ENCODE measurements around the gene MIEF2. TPM values are rescaled to one million over a fixed set of nuclear protein-coding genes. Genes with fewer than 3 reads are reported as not detected.

MIEF2 gene
- total RNA-seq, 1 donor from 2014 or later = 22.2 TPM

DNA sequence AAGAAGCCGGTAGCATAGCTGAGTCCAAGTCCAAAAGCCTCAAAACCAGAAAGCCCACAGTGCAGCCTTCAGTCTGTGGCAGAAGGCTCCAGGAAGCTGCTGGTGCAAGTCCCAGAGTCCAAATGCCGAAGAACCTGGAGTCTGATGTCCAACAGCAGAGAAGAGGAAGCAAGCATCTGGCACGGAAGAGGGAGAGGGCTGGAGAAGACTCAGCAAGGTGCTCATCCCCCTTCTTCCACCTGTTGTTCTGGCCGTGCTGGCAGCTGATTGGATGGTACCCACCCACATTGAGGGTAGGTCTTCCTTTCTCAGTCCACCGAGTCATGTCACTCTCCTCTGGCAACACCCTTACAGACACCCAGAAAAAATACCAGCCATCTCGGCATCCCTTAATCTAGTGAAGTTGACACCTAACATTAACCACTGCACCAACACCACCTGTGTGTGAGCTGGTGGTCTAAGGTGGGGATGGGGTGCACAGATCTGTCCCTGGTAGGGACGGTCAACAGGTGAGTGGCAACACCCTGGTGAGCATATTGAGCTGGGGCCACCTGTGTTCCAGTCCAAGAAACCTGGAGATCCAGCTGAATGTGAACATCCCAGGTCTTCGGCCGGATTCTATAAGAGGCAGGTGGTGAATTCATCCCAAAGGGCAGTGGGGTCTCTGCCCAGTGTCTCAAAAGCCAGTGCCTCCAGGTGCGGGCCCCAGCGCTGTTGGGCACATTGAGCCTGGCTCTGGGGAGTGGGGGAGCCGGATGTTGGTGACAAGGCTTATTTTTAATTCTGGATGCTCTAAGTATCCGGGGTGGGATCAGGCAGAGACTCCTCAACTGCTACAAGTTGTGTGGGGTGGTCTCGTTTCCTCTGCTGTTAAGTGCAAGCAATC lies 9.8 kb downstream of the MIEF2 start:
- H3K9me3 Mint-ChIP-seq (ENCODE audit: low read depth) = no peaks in the 10 kb centered on the region
- H3K27me3 Mint-ChIP-seq = no peaks in the 10 kb centered on the region
- TF ChIP-seq, protein P1, sequence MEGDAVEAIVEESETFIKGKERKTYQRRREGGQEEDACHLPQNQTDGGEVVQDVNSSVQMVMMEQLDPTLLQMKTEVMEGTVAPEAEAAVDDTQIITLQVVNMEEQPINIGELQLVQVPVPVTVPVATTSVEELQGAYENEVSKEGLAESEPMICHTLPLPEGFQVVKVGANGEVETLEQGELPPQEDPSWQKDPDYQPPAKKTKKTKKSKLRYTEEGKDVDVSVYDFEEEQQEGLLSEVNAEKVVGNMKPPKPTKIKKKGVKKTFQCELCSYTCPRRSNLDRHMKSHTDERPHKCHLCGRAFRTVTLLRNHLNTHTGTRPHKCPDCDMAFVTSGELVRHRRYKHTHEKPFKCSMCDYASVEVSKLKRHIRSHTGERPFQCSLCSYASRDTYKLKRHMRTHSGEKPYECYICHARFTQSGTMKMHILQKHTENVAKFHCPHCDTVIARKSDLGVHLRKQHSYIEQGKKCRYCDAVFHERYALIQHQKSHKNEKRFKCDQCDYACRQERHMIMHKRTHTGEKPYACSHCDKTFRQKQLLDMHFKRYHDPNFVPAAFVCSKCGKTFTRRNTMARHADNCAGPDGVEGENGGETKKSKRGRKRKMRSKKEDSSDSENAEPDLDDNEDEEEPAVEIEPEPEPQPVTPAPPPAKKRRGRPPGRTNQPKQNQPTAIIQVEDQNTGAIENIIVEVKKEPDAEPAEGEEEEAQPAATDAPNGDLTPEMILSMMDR (IDR thresholded peaks at IDR 0.05; ENCODE audit: unreplicated experiment) = no peak
- H3K4me3 Mint-ChIP-seq (ENCODE audit: low read depth) = no peak overlapping the region
- peaks cover 6% of the 10 kb centered on the region for H3K4me1 Mint-ChIP-seq (ENCODE audit: low read depth)
- no peak for DNase-seq (ENCODE audit: low spot score, unreplicated experiment)
- no peak overlapping the region for H3K27ac Mint-ChIP-seq
- peaks cover 2% of the 10 kb centered on the region for H3K36me3 Mint-ChIP-seq (ENCODE audit: insufficient read depth)

DNA sequence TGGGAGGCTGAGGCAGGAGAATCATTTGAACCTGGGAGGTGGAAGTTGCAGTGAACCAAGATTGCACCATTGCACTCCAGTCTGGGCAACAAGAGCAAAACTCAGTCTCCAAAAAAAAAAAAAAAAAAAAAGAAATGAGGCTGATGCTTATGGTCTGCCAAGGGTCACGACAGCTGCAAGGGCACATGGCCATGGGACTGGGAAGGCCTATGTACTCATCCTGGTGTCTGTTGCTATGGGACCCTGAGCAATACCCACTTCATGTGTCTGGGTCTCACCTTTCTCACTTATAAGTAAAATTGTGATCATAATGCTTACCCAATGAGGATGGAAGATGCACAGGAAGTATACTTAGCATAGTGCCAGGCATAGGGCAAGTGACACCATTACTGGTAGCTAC lies 16.6 kb downstream of the MIEF2 start:
- no peak for DNase-seq (ENCODE audit: low spot score, unreplicated experiment)
- no peaks in the 10 kb centered on the region for H3K27me3 Mint-ChIP-seq
- no peak overlapping the region for H3K4me3 Mint-ChIP-seq (ENCODE audit: low read depth)
- H3K4me1 Mint-ChIP-seq (ENCODE audit: low read depth) = no peaks in the 10 kb centered on the region
- peaks cover 6% of the 10 kb centered on the region for H3K36me3 Mint-ChIP-seq (ENCODE audit: insufficient read depth)
- H3K9me3 Mint-ChIP-seq (ENCODE audit: low read depth) = no peaks in the 10 kb centered on the region
- no peak overlapping the region for H3K27ac Mint-ChIP-seq
- TF ChIP-seq, protein P1 (IDR thresholded peaks at IDR 0.05; ENCODE audit: unreplicated experiment) = no peak

DNA sequence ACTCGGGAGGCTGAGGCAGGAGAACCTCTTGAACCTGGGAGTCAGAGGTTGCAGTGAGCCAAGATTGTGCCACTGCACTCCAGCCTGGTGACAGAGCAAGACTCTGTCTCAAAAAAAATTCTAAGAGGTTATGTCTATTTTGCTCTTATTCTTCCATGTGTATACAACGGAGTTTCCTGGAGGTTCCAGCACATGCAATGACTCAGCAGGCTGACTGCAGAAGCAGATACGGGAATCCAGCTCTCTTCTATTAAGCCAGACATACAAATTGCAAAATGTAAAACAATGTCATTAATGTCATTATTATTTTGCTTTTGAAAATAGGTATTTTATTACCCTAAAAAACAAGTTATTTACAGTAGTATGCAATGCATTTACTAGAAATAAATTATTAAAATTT lies 18.4 kb downstream of the MIEF2 start:
- H3K4me1 Mint-ChIP-seq (ENCODE audit: low read depth) = no peaks in the 10 kb centered on the region
- H3K27ac Mint-ChIP-seq = no peak overlapping the region
- TF ChIP-seq, protein P1 (IDR thresholded peaks at IDR 0.05; ENCODE audit: unreplicated experiment) = no peak
- no peaks in the 10 kb centered on the region for H3K27me3 Mint-ChIP-seq
- no peak overlapping the region for H3K4me3 Mint-ChIP-seq (ENCODE audit: low read depth)
- peaks cover 10% of the 10 kb centered on the region for H3K36me3 Mint-ChIP-seq (ENCODE audit: insufficient read depth)
- H3K9me3 Mint-ChIP-seq (ENCODE audit: low read depth) = no peaks in the 10 kb centered on the region
- no peak for DNase-seq (ENCODE audit: low spot score, unreplicated experiment)

DNA sequence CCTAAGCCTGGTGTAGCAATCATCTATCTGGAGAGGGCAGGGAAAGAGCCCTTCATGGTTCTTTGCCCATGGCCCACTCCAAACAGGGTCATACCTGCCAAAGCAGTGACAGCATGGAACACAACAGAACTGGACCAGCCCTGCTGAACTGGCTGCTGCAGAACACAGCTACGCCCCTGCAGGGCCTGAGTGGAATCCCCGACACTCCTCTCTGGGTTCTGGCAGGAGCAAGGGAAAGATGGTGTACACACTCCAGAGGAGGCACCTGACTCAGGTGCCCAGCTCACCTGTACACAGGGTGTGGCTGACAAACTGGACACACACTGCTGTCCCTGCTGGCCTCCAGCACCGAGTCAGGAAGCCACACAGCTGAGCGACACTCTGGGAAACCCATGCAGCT lies 19.8 kb downstream of the MIEF2 start:
- H3K4me1 Mint-ChIP-seq (ENCODE audit: low read depth) = no peaks in the 10 kb centered on the region
- peaks cover 11% of the 10 kb centered on the region for H3K36me3 Mint-ChIP-seq (ENCODE audit: insufficient read depth)
- no peak overlapping the region for H3K27ac Mint-ChIP-seq
- H3K27me3 Mint-ChIP-seq = no peaks in the 10 kb centered on the region
- TF ChIP-seq, protein P1 (IDR thresholded peaks at IDR 0.05; ENCODE audit: unreplicated experiment) = no peak
- no peak overlapping the region for H3K4me3 Mint-ChIP-seq (ENCODE audit: low read depth)
- no peaks in the 10 kb centered on the region for H3K9me3 Mint-ChIP-seq (ENCODE audit: low read depth)
- no peak for DNase-seq (ENCODE audit: low spot score, unreplicated experiment)

DNA sequence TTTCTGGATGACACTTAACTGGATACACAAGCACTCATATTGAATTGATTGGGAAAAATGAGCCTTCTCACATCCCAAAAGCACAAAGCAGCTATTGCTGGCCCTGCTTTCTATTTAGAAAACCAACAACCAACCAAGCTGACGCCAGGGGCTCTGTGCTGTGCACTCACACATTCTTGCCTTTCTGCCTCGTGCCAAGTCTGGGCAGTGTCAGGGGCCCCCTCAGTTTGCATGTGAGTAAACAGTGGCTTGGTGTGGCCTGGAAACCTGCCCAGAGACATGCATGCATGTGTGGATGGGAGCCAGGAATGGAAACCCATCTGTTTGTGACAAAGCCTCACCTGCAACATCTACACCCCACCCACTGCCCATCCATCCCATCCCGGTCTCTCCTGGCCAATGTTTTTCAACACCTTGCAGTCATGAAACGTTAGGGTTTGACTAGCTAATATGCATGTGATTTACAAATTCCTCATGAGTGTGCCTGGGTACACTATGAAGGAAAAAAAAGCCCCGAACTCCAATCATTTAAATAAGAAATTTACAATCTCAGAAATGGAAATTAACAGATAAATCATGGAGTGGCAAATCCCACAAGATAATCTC lies 20.4 kb downstream of the MIEF2 start:
- Mint-ChIP-seq H3K4me1 (ENCODE audit: low read depth) (no peaks in the 10 kb centered on the region), H3K36me3 (ENCODE audit: insufficient read depth) (peaks cover 11% of the 10 kb centered on the region), H3K9me3 (ENCODE audit: low read depth) (no peaks in the 10 kb centered on the region), H3K4me3 (ENCODE audit: low read depth) (no peak overlapping the region), H3K27me3 (no peaks in the 10 kb centered on the region), H3K27ac (no peak overlapping the region)
- no peak for DNase-seq (ENCODE audit: low spot score, unreplicated experiment)
- TF ChIP-seq, protein P1 (IDR thresholded peaks at IDR 0.05; ENCODE audit: unreplicated experiment) = no peak

Measured in progenitor cell of endocrine pancreas (in vitro differentiated cells).